Embryonic facial prominence (tissue), 1 donor: ENCODE measurements around the gene EEPD1.

Experiments used
- DNase-seq: peaks from one replicate; pipeline ENCODE4 v3.0.0-alpha.2; 2016; ENCODE audit errors: extremely low spot score

The EEPD1 gene

GRCh38 chr7:36279200-36279925 is 126.3 kb downstream of the EEPD1 start:
- DNase-seq: no peak

- no peak for DNase-seq
Measured at GRCh38 chr7:36279926-36280315, 126.9 kb downstream of the EEPD1 start.

- no peak for DNase-seq
Measured at GRCh38 chr7:36280840-36281812, 128.1 kb downstream of the EEPD1 start.

- no peak for DNase-seq
Measured at GRCh38 chr7:36281945-36282717, 129.1 kb downstream of the EEPD1 start.

GRCh38 chr7:36283181-36283580 is 130.1 kb downstream of the EEPD1 start:
- no peak for DNase-seq

GRCh38 chr7:36283711-36284130 is 130.7 kb downstream of the EEPD1 start:
- DNase-seq: no peak

GRCh38 chr7:36284456-36285090 is 131.5 kb downstream of the EEPD1 start:
- DNase-seq: no peak

GRCh38 chr7:36285276-36285675 is 132.2 kb downstream of the EEPD1 start:
- no peak for DNase-seq

- no peak for DNase-seq
Measured at GRCh38 chr7:36286226-36286625, 133.2 kb downstream of the EEPD1 start.

- DNase-seq: no peak
Measured at GRCh38 chr7:36286688-36287087, 133.6 kb downstream of the EEPD1 start.

GRCh38 chr7:36287371-36288241 is 134.6 kb downstream of the EEPD1 start:
- no peak for DNase-seq

- no peak for DNase-seq
Measured at GRCh38 chr7:36288501-36288900, 135.4 kb downstream of the EEPD1 start.

- DNase-seq: no peak
Measured at GRCh38 chr7:36289833-36290661, 137.0 kb downstream of the EEPD1 start.

- DNase-seq: peak; percentile 63
Measured at GRCh38 chr7:36291387-36292316, 138.6 kb downstream of the EEPD1 start.

- DNase-seq: no peak
Measured at GRCh38 chr7:36295090-36295489, 142.0 kb downstream of the EEPD1 start.

GRCh38 chr7:36296284-36296683 is 143.2 kb downstream of the EEPD1 start:
- DNase-seq: no peak

- DNase-seq: no peak
Measured at GRCh38 chr7:36297364-36298009, 144.4 kb downstream of the EEPD1 start.

GRCh38 chr7:36298106-36298505 is 145.1 kb downstream of the EEPD1 start:
- no peak for DNase-seq
